GM18858 (cell line): Measurements from ENCODE around the gene LTO1.

ENCODE experiments used
- ATAC-seq: cut with Tn5 transposase; IDR thresholded peaks from one replicate; pipeline ENCODE4 v1.9.1; 2021; ENCODE audit not compliant: unreplicated experiment

The LTO1 gene

DNA sequence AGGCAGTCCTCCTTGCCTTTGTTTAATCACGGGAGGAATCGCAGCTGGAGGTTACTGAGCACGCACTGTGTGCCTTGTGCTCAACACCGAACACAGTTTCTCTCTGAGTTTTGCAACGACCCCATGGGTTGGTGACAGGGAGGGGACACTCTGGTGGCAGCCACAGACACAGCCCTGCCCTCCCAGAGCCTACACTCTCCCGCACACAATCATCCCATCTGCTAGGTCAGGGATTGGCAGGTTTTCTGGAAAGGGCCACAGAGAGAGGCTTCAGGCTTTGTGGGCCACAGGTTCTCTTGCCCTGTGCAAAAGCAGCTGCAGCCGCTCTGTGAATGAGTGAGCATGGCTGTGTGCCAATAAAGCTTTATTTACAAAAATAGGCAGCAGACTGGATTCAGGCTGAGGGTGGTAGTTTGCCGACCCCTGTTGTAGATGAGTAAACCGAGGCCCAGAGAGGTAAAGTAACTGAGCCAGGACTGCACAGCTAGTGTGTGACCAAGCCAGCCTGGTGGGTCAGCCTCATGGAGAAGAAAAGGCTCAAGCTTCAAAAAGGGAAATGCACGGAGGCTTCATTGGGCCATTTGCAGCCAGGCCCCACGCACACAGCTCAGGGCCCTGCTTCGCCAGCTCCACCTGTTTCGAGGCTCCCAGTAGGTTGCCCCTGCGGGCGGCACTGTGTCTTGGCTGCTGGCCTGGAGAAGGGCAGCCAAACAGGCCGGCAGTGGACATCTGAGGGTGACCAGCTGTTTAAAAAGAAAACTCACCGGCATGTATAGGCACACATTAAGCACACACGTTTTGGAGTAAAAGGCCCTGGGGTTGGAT lies 16.3 kb downstream of the LTO1 start:
- ATAC-seq = no peak

DNA sequence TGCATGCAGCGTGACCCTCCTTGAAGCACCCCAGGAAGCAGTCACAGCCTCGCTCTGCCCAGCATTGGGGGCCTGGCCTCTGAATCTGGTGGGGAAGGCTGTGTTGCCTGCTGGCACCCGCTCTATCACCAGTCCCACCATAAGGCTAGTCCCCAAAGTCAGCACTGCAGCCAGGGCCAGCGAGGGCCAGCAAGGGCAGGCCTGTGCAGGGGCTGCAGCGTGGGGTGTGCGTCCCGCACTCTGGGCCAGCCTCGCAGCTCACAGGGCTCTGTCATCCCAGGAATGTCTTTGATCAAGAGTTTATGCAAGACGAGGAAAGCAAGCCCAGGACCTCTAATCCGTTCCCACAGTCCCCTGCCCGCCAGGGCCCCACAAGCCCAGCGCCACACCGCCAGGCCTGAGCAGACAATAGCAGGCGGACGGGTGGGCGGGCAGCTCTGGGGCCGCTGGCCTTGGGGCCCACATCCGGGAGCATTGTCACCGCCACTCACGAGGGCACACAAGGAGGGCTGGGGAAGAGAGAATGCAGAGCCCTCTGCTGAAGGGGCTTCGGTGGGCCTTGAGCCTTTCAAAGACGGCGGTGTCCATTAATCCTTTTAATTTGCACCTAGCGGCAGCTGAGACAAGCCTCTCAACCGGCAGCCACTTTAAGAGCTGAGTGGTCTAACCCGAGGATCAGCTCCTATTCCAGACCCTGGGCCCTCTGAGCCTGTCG lies 17.1 kb downstream of the LTO1 start:
- ATAC-seq = no peak

- ATAC-seq = no peak
Observed at GRCh38 chr11:69657456-69657910, 17.7 kb downstream of the LTO1 start.

DNA sequence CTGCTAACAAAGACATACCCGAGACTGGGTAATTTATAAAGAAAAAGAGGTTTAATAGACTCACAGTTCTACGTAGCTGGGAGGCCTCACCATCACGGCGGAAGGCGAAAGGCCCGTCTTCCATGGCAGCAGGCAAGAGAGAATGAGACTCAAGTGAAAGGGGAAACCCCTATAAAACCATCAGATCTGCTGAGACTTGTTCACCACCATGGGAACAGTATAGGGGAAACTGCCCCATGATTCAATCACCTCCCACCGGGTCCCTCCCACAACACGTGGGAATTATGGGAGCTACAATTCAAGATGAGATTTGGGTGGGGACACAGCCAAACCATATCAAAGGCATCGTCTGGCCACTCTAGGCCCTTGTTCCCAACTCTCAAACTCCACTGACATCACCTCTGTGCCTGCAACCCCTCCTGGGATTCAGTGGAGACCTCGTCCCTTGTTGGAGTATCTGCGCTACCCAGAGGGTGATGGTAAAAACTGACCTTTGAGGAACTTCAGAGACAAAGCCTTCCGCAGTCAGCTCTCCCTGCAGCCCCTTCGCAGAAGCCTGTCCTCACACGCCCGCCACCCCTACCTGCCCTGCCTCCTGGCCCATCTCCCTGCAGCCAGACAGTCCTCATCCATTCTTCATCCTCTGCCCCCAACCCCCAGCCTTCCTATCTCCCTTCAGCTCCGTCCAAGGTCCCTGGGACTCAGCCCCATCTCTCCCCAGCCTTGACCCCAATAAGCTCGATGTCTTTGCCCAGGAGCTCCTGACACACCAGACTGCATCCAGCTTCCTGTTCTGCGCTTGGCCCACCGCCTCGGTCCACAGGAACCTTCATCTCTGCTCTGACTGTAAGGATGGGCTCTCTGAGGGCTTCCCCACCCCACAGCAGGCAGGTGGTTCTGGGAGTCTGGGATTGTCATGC lies 18.4 kb downstream of the LTO1 start:
- ATAC-seq = no peak

GRCh38 chr11:69655479-69656428 lies 19.4 kb downstream of the LTO1 start:
- no peak for ATAC-seq

DNA sequence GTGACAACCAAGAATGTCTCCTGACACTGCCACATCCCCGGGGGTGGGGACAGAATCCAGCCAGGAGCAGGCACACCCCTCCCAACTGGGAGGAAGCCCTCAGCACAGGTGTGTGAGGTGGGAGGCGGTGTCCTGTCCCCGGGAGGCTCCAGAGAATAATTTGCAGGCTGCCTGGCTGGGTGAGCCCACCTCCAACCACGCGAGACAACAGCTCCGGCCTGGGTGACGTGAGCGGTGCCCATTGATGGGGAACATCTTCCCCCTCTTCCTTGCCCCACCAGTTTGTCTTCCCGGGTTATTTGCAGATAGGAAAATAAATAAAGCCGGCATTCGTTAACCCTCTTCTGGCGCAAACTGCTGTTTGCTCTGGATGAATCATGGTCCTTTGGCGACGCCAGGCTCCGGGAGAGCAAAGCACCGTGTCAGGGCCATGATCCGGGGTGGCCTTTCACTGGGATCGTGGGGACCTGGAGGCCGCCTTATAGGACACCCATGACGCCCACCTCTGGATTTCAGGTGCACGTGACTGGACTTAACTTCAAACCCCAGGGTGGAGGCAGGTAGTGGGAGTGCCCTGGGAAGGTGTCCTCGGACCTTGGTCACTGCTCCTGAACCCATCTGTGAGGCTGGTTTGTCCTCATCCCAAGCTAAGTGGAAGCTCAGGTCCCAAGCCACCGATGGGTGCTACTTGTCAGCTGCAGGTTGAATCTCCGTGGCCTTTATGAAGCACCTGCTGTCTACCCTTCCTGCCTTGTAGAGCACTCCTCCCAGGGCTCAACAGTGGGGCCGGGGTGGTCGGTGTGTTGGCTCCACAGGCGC lies 20.3 kb downstream of the LTO1 start:
- ATAC-seq = no peak

GRCh38 chr11:69654001-69654659 lies 21.0 kb downstream of the LTO1 start:
- ATAC-seq = no peak

- no peak for ATAC-seq
Observed at GRCh38 chr11:69653406-69653960, 21.7 kb downstream of the LTO1 start.

GRCh38 chr11:69652999-69653398 lies 22.2 kb downstream of the LTO1 start:
- ATAC-seq = no peak

GRCh38 chr11:69651834-69652620 lies 23.1 kb downstream of the LTO1 start:
- ATAC-seq = no peak

DNA sequence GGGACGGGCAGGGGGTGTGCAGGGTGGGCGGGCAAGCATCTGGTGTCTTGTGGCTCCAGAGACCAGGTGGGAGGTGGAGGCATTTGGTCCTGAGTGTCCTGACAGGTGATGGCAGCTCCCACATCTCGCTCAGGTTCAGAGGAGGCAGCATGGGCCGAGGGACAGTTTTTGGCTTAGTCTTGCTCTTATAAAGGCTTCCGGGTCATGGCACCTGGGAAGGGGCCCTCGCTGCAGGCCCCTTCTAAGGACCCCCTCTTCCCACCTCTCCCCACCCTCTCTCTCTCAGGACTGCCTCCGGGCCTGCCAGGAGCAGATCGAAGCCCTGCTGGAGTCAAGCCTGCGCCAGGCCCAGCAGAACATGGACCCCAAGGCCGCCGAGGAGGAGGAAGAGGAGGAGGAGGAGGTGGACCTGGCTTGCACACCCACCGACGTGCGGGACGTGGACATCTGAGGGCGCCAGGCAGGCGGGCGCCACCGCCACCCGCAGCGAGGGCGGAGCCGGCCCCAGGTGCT lies 24.3 kb downstream of the LTO1 start:
- no peak for ATAC-seq

DNA sequence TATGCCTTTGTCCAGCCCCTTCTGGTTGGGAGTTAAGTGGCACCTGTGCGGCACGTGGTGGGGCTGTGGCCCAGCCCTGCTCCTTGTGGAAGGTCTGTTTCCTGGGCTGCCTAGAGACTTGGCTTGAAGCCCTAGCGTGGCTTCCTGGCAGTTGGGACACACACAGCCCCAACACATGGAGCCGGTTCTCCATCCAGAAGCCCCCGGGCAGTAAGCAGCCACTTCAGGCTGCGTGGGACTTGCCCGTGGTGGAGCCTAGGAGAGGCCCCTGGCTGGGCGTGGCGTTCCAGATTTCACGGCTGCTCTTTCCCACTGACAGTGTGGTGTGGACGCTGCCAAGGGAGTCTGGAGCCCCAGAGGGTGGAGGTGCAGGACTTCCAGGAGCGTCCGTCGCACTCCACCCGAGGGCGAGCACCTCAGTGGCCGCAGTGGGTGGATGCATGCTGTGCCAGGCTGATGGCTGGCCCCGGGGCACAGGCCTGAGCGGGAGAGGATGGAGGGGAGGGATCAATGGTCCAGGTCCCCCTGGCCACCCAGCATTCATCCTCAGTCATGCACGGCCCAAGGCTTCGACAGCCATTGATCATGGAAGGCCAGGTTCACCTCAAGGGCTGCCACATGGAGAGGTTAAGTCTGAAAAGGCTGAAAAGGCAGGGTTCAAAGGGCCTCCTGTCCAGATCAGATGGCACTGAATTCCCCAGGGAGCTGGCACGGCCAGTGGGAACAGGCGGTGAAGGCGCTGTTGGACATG lies 24.9 kb downstream of the LTO1 start:
- no peak for ATAC-seq

DNA sequence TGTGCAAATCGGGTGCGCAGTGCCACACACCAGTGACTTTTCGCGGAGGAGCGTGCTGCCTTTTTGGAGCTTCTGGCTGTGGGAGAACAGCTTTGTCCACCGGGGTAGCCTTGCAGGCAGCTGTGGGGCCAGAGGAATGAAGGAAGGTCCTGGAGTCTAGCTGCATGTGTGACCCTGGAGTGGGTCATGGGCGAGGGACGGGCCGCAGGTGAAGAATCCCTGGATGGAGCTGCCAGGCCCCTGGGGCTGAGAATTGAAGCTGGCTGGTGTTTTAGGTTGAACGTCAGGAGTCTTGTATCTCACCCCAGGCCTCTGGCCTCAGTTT lies 25.6 kb downstream of the LTO1 start:
- ATAC-seq = no peak

- no peak for ATAC-seq
Observed at GRCh38 chr11:69648679-69649575, 26.2 kb downstream of the LTO1 start.

GRCh38 chr11:69647761-69648497 lies 27.2 kb downstream of the LTO1 start:
- no peak for ATAC-seq
